ENCODE data around the gene CLDN16. TPM values are rescaled to one million over a fixed set of nuclear protein-coding genes. Genes with fewer than 3 reads are reported as not detected.

CLDN16 gene
- total and polyA plus RNA-seq, 7 donors: not detected

- ATAC-seq (no peak), DNase-seq (no peak)
- Histone ChIP-seq H3K9me3 (no peaks in the 10 kb centered on the region), H3K27ac (no peak overlapping the region), H3K36me3 (ENCODE audit: insufficient read depth in 1 of 2, low read depth in 1 of 2) (no peaks in the 10 kb centered on the region), H3K4me3 (no peak overlapping the region), H3K4me1 (no peaks in the 10 kb centered on the region), H3K27me3 (ENCODE audit: insufficient read depth in 3 of 3, low read length in 2 of 3) (no peaks in the 10 kb centered on the region)
- TF ChIP-seq CTCF (IDR thresholded peaks at IDR 0.05): no peak
- intact Hi-C loops (cut with DNase I): no loop called here
- 46 to 69% (median 69%) methylated on average over 2 of the region's 2 CpGs for WGBS, 3 donors
Measured at GRCh38 chr3:190371152-190371551, 16.8 kb upstream of the CLDN16 start.

- intact Hi-C loops (cut with DNase I): no loop called here
- no peak for TF ChIP-seq CTCF (IDR thresholded peaks at IDR 0.05)
Measured at GRCh38 chr3:190375246-190375645, 12.7 kb upstream of the CLDN16 start.

GRCh38 chr3:190375671-190376070 is 12.3 kb upstream of the CLDN16 start:
- H3K4me1 ChIP-seq: peaks cover 4% of the 10 kb centered on the region
- ATAC-seq (no peak), DNase-seq (no peak)
- intact Hi-C loops (cut with DNase I): no loop called here
- no peaks in the 10 kb centered on the region for H3K9me3 ChIP-seq
- TF ChIP-seq CTCF (IDR thresholded peaks at IDR 0.05): no peak
- no peaks in the 10 kb centered on the region for H3K27me3 ChIP-seq (ENCODE audit: insufficient read depth in 3 of 3, low read length in 2 of 3)
- WGBS, 3 donors: 52 to 69% (median 61%) methylated on average over 3 of the region's 3 CpGs
- no peak overlapping the region for H3K27ac ChIP-seq
- no peak overlapping the region for H3K4me3 ChIP-seq
- H3K36me3 ChIP-seq (ENCODE audit: insufficient read depth in 1 of 2, low read depth in 1 of 2): no peaks in the 10 kb centered on the region

More at GRCh38 chr3:190375246-190375645, 12.7 kb upstream of the CLDN16 start:
- DNase-seq: no peak
- no peaks in the 10 kb centered on the region for H3K36me3 ChIP-seq (ENCODE audit: insufficient read depth in 1 of 2, low read depth in 1 of 2)
- H3K27ac ChIP-seq: no peak overlapping the region
- no peak for ATAC-seq
- H3K4me3 ChIP-seq: no peak overlapping the region
- H3K9me3 ChIP-seq: no peaks in the 10 kb centered on the region
- H3K4me1 ChIP-seq: peaks cover 4% of the 10 kb centered on the region
- H3K27me3 ChIP-seq (ENCODE audit: insufficient read depth in 3 of 3, low read length in 2 of 3): no peaks in the 10 kb centered on the region

- Histone ChIP-seq H3K36me3 (ENCODE audit: insufficient read depth in 1 of 2, low read depth in 1 of 2) (no peaks in the 10 kb centered on the region), H3K4me1 (peaks cover 4% of the 10 kb centered on the region), H3K9me3 (no peaks in the 10 kb centered on the region), H3K27ac (no peak overlapping the region), H3K4me3 (no peak overlapping the region), H3K27me3 (ENCODE audit: insufficient read depth in 3 of 3, low read length in 2 of 3) (no peaks in the 10 kb centered on the region)
- WGBS, 3 donors: 35 to 49% (median 43%) methylated on average over 6 of the region's 6 CpGs
- intact Hi-C loops (cut with DNase I): no loop called here
- ATAC-seq (peak; percentile 88 to 100 (median 98)), DNase-seq (peak in 1 of 2 donors; percentile 12)
- TF ChIP-seq CTCF (IDR thresholded peaks at IDR 0.05): no peak
Measured at GRCh38 chr3:190378240-190378891, 9.6 kb upstream of the CLDN16 start.

- H3K27me3 ChIP-seq (ENCODE audit: insufficient read depth in 3 of 3, low read length in 2 of 3): no peaks in the 10 kb centered on the region
- ATAC-seq (no peak), DNase-seq (no peak)
- H3K36me3 ChIP-seq (ENCODE audit: insufficient read depth in 1 of 2, low read depth in 1 of 2): no peaks in the 10 kb centered on the region
- no peak overlapping the region for H3K4me3 ChIP-seq
- intact Hi-C loops (cut with DNase I): no loop called here
- H3K9me3 ChIP-seq: no peaks in the 10 kb centered on the region
- peaks cover 4% of the 10 kb centered on the region for H3K4me1 ChIP-seq
- no peak for TF ChIP-seq CTCF (IDR thresholded peaks at IDR 0.05)
- H3K27ac ChIP-seq: no peak overlapping the region
Measured at GRCh38 chr3:190380184-190380583, 7.8 kb upstream of the CLDN16 start.

Data from psoas muscle (tissue), 8 donors.